Muscle layer of colon (tissue), 2 donors: ENCODE results near the gene ANKRD27.

Source experiments
- H3K27ac ChIP-seq: one replicate; pipeline ENCODE4 v1.7.0; 2013; ENCODE audit warnings: low read depth, mild to moderate bottlenecking, low read length, moderate library complexity
- H3K27me3 ChIP-seq, 2 donors: one replicate each; pipeline ENCODE4 v1.7.0; 2013; ENCODE audit warnings: low read length in 2 of 2, mild to moderate bottlenecking in 2 of 2; ENCODE audit not compliant: insufficient read depth in 2 of 2, control insufficient read depth in 1 of 2
- H3K36me3 ChIP-seq: one replicate; pipeline ENCODE4 v1.7.0; 2013; ENCODE audit warnings: mild to moderate bottlenecking, low read length; ENCODE audit not compliant: insufficient read depth
- H3K4me1 ChIP-seq: one replicate; pipeline ENCODE4 v1.7.0; 2013; ENCODE audit warnings: mild to moderate bottlenecking, low read length; ENCODE audit not compliant: insufficient read depth
- H3K4me3 ChIP-seq, 2 donors: one replicate each; pipeline ENCODE4 v1.7.0; 2013; ENCODE audit warnings: low read length in 2 of 2, low read depth in 1 of 2, mild to moderate bottlenecking in 1 of 2, moderate library complexity in 1 of 2
- H3K9ac ChIP-seq: one replicate; pipeline ENCODE4 v1.7.0; 2013; ENCODE audit warnings: low read length
- H3K9me3 ChIP-seq: one replicate; pipeline ENCODE4 v1.7.0; 2013; ENCODE audit warnings: mild to moderate bottlenecking, low read length
- donor health status: abdominal sarcoma.
- donor health status: Adenocarcinoma of cecum.

ANKRD27 gene

DNA sequence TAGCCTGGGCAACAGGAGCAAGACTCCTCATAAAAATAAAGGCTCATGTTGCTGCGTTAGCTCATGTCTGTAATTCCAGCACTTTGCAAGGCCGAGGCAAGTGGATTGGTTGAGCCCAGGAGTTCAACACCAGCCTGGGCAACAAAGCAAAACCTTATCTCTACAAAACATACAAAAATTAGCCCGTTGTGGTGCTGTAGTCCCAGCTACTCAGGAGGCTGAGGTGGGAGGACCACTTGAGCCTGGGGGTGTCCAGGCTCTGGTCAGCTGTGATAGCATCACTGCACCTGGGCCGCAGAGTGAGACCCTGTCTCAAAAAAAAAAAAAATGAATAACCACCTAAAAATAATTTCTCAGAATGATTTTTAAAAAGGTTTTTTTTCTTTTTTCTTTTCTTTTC is 12.7 kb upstream of the ANKRD27 start:
- no peaks in the 10 kb centered on the region for H3K36me3 ChIP-seq
- H3K9me3 ChIP-seq: no peaks in the 10 kb centered on the region
- no peak overlapping the region for H3K4me3 ChIP-seq
- peaks cover 10% of the 10 kb centered on the region for H3K4me1 ChIP-seq
- H3K27me3 ChIP-seq: no peaks in the 10 kb centered on the region
- H3K27ac ChIP-seq: no peak overlapping the region
- no peak overlapping the region for H3K9ac ChIP-seq

DNA sequence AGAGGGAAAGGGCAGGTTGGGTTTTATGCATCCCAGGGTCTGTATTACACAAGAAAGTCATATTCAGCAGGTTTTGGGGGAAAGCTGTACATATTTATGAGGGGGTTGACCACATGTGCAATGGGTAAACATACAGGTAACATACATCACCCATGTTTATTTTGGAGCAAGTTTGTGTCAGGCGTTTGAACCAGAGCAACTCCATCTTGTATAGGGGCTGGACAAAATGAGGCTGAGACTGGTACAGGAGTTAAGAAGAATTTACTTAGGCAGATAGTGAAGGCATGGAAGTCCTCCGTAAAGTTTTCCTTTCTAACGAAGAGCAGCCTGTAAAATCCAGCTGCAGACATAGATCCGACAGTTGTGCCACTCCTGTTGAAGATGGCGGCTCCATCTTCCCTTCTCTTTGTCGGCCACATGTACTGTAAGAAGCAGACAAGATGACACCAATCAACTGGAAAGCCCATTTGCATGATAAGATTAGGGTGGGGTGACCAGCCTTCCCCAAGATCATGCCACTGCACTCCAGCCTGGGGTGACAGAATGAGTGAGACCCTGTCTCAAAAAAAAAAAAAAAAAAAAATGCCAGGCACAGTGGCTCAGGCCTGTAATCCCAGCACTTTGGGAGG is 12.0 kb upstream of the ANKRD27 start:
- Histone ChIP-seq H3K27ac (no peak overlapping the region), H3K9me3 (no peaks in the 10 kb centered on the region), H3K4me1 (peaks cover 8% of the 10 kb centered on the region), H3K36me3 (no peaks in the 10 kb centered on the region), H3K27me3 (no peaks in the 10 kb centered on the region), H3K9ac (no peak overlapping the region), H3K4me3 (no peak overlapping the region)

DNA sequence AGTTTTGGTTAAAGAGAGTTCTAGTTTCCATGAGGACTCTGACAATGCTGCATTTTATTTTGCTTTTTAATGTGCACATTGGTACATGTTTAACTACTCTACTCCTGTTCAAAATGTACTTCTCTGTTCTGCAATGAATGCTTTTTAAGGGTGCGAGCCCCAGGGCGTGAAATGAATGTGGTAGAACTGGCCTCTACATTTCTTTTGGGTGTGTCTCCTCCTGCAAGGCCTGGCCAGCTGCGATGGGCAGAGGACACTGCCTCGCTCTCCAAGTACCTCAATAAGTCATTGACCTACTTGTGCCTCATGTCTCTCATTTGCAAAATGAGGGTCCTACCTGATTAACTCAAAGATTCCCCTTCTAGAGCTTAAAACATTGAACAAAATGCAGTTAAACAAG is 7.3 kb upstream of the ANKRD27 start:
- Histone ChIP-seq H3K9ac (no peak overlapping the region), H3K36me3 (no peaks in the 10 kb centered on the region), H3K27me3 (no peaks in the 10 kb centered on the region), H3K9me3 (no peaks in the 10 kb centered on the region), H3K4me1 (no peaks in the 10 kb centered on the region), H3K4me3 (no peak overlapping the region), H3K27ac (no peak overlapping the region)

DNA sequence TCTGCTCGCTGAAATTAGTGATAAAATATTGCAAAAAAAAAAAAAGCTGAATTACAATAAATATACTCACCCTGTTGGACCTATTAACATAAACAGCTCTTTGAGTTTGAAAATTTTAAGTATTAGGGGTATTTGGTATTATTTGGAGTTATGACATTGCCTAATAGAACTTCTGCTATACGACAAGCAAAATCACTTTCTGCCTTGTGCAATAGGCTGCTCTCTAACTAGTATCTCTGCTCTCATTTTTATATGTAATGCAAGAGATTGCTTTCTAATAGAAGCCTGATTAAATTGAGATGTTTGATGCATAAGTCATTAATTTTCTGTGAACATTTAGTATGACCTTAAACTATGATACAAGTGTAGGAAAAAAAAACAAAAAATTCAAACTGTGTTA is 6.0 kb upstream of the ANKRD27 start:
- Histone ChIP-seq H3K9me3 (no peaks in the 10 kb centered on the region), H3K4me3 (no peak overlapping the region), H3K4me1 (no peaks in the 10 kb centered on the region), H3K27ac (no peak overlapping the region), H3K9ac (no peak overlapping the region), H3K36me3 (no peaks in the 10 kb centered on the region), H3K27me3 (peaks cover 0 to 11% of the 10 kb centered on the region in 2 donors)

DNA sequence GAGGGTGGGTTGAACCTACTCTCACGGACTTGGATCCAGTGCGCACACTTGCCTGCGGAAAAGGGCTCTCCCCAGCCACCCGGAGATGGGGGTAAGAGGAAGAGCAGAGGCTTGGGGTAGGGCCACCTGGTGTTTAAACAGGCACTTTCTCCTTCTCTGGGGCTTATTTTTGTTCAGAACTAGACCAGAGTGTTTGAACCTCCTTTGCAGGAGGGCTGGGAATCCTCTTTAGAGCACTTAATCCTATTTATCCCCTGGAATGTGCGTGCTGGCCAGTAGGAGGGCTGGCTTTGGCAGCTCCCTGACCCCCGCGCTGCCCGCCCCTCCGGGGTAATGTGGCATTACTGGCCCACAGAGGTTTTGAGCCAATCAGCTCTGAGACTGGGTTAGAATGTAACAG is 2.7 kb upstream of the ANKRD27 start:
- H3K27ac ChIP-seq: no peak overlapping the region

DNA sequence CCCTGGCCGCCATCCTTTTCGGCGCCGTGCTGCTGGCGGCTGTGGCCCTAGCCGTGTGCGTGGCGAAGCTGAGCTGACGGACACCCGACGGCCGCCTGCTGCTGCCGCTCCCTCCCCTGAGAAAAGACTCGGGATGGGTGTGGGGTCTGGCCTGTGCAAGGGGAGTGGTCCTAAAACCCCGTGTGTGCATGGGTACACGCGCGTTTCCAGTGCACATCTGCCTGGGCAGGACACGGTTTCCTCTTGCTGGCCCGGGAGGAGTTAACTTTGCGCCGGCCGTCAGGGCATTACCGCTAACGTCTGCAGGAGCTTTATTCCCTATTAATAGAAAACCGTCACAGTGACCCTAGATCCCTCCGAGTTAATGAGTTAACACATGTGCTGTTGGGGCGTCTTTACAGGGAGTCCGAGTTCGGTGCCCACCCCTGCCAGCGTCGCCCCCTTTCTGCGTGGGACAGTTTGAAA is 1.9 kb upstream of the ANKRD27 start:
- H3K4me3 ChIP-seq: no peak overlapping the region
- H3K27ac ChIP-seq: no peak overlapping the region
- H3K36me3 ChIP-seq: no peaks in the 10 kb centered on the region
- peaks cover 14% of the 10 kb centered on the region for H3K4me1 ChIP-seq
- H3K27me3 ChIP-seq: peaks cover 0 to 13% of the 10 kb centered on the region in 2 donors
- no peak overlapping the region for H3K9ac ChIP-seq
- H3K9me3 ChIP-seq: no peaks in the 10 kb centered on the region

More for the DNA sequence above, 2.7 kb upstream of the ANKRD27 start:
- Histone ChIP-seq H3K36me3 (no peaks in the 10 kb centered on the region), H3K9me3 (no peaks in the 10 kb centered on the region), H3K27me3 (peaks cover 0 to 13% of the 10 kb centered on the region in 2 donors), H3K4me1 (peaks cover 14% of the 10 kb centered on the region), H3K9ac (no peak overlapping the region), H3K4me3 (no peak overlapping the region)

DNA sequence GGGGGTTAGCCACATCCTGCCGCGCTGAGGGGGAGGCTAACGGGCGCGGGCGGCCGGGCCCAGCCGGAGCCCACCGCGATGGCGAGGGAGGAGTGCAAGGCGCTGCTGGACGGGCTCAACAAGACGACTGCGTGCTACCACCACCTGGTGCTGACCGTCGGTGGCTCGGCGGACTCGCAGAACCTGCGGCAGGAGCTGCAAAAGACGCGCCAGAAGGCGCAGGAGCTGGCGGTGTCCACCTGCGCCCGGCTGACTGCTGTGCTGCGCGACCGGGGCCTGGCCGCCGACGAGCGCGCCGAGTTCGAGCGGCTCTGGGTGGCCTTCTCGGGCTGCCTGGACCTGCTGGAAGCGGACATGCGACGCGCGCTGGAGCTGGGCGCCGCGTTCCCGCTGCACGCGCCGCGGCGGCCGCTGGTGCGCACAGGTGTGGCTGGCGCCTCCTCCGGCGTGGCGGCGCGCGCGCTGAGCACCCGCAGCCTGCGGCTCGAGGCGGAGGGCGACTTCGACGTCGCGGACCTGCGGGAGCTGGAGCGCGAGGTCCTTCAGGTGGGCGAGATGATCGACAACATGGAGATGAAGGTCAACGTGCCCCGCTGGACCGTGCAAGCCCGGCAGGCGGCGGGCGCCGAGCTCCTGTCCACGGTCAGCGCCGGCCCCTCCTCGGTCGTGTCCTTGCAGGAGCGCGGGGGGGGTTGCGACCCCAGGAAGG is 1.4 kb upstream of the ANKRD27 start:
- Histone ChIP-seq H3K4me1 (peaks cover 14% of the 10 kb centered on the region), H3K9me3 (no peaks in the 10 kb centered on the region), H3K27me3 (peaks cover 0 to 13% of the 10 kb centered on the region in 2 donors), H3K9ac (no peak overlapping the region), H3K27ac (no peak overlapping the region), H3K4me3 (peak overlapping the region; percentile 80 to 90), H3K36me3 (no peaks in the 10 kb centered on the region)

DNA sequence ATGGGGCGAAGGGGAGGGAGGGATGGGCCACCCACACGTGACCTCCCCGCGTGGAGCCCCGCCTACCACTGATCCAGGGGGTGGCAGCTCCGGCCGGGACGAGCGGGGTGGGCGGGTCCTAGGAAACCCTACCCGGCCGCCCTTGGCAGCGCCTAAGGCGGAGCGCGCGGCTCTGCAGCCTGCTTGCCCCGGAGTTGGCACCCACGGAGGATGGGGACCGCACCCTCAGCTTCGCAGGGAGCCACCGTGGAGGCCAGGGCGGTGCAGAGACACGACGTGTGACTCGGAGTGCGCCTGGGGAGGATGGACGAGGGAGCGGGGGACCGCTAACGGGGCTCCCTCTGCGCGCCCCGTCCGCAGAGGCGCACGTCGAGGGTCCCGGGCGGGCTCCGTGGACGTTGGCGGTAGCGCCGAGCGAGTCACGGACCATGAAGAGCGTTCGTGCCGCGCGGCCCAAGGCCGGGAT is 773 bp upstream of the ANKRD27 start, which contains the start of gene RGS9BP:
RGS9BP (plus strand) TSS at position 129 of the 466 bp plus-strand sequence. CDS start 416 bp downstream, outside the sequence.
- Histone ChIP-seq H3K9me3 (no peaks in the 10 kb centered on the region), H3K27ac (peak within 1 kb of the TSS; percentile 93), H3K4me1 (peaks cover 14% of the 10 kb centered on the region), H3K36me3 (no peaks in the 10 kb centered on the region), H3K4me3 (peak within 1 kb of the TSS; percentile 80 to 90), H3K9ac (peak within 1 kb of the TSS; percentile 21), H3K27me3 (peaks cover 0 to 13% of the 10 kb centered on the region in 2 donors)

DNA sequence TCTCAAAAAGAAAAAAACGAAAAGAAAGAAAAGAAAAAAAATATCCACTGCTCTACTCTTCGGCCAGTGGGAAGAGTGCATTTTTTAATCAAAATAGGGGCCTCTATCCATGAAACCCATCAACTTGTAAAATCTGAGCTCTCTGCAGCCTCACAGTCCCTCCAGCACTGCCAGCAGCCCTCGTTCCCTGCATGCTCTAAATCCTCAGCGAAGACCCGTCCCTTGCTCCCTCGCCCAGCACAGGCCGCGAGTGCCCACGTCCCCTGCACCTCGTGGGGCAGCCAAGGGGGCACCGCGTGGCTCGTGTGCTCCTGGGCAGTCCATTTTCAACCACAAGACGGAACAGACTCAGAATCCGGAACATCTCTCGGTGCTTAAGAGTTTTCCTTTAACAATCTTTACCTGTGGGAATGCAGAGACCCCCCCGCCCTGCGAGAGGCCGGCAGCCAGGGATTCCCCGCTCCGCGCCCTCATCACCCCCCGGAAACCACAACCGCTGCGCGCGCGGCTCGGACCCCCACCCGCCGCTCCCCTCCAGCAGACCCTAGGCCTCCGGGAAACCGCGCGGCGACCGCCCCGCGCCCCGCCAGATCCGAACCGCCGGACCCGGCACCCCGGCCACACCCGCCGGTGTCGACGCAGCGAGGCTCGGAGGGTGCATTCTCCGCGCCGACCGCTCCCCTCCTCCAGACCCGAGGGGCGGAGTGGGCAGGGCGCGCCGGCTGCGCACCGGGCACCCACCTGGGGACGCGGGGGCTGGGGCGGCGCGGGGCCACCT is 638 bp downstream of the ANKRD27 start:
- Histone ChIP-seq H3K27me3 (peaks cover 0 to 13% of the 10 kb centered on the region in 2 donors), H3K9me3 (no peaks in the 10 kb centered on the region), H3K27ac (peak overlapping the region; percentile 93), H3K36me3 (no peaks in the 10 kb centered on the region), H3K4me3 (peak overlapping the region; percentile 80 to 90), H3K9ac (peak overlapping the region; percentile 21), H3K4me1 (peaks cover 14% of the 10 kb centered on the region)

DNA sequence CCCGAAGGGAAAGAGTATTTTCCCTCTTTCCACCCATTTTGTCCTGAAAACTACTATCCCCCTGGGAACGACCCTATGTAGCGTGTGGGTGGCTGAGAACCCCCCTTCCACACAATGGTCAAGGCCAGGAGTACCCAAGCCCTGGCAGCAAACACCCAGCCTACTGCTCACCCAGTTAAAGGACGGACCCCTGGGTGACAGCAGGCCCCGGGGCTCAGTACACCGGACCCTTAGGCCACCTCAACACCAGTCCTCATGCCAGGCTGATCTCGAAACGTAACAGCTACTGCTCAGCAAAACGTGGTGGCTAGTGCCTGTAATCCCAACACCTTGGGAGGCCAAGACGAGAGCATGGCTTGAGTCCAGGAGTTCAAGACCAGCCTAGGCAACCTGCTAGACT is 1.4 kb downstream of the ANKRD27 start:
- H3K4me3 ChIP-seq: peak overlapping the region in 1 of 2 donors; percentile 80
- peaks cover 14% of the 10 kb centered on the region for H3K4me1 ChIP-seq
- no peaks in the 10 kb centered on the region for H3K9me3 ChIP-seq
- H3K36me3 ChIP-seq: no peaks in the 10 kb centered on the region
- no peak overlapping the region for H3K9ac ChIP-seq
- H3K27me3 ChIP-seq: peaks cover 0 to 13% of the 10 kb centered on the region in 2 donors
- H3K27ac ChIP-seq: no peak overlapping the region

DNA sequence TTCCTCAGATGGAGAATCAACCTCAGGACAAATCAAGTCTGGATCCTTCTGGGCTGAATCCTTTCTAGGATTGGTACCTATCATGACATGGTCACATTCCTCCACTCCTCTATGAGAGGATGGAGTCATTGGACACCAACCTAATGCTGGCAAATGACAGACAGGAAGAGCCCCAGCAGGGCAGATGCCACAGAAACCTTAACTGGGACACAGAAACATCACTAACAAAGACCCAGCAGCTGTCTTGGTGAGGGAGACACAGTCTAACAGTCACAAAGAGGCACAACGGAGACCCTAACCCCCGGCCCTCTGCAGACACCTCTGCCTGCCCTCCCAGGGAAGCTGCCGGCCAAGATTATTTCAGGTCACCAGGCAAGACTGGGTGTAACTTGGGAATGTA is 2.1 kb downstream of the ANKRD27 start:
- no peak overlapping the region for H3K4me3 ChIP-seq
- H3K4me1 ChIP-seq: peaks cover 14% of the 10 kb centered on the region
- H3K27ac ChIP-seq: no peak overlapping the region
- H3K9ac ChIP-seq: no peak overlapping the region
- no peaks in the 10 kb centered on the region for H3K36me3 ChIP-seq
- peaks cover 0 to 13% of the 10 kb centered on the region in 2 donors for H3K27me3 ChIP-seq
- H3K9me3 ChIP-seq: no peaks in the 10 kb centered on the region
